ENCODE results near the gene SLC22A1.

Gene SLC22A1

DNA sequence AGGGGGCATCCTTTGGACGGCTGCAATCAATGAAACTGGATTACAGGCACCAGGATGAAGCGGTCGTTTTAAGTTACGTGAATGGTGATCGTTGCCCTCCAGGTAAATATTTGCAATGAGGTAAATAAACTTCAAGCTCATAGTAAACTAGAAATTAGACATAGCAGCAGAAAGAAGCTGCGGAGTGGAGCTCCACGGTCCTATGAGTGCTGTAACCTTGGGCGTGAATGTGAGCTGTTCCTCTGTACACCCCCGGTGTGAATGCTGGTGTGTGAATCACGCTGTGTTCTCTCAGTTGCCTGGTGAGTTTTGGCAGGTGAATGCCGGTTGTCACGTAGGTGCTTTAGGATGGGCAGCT is 42.0 kb upstream of the SLC22A1 start:
- TF ChIP-seq, protein P1, sequence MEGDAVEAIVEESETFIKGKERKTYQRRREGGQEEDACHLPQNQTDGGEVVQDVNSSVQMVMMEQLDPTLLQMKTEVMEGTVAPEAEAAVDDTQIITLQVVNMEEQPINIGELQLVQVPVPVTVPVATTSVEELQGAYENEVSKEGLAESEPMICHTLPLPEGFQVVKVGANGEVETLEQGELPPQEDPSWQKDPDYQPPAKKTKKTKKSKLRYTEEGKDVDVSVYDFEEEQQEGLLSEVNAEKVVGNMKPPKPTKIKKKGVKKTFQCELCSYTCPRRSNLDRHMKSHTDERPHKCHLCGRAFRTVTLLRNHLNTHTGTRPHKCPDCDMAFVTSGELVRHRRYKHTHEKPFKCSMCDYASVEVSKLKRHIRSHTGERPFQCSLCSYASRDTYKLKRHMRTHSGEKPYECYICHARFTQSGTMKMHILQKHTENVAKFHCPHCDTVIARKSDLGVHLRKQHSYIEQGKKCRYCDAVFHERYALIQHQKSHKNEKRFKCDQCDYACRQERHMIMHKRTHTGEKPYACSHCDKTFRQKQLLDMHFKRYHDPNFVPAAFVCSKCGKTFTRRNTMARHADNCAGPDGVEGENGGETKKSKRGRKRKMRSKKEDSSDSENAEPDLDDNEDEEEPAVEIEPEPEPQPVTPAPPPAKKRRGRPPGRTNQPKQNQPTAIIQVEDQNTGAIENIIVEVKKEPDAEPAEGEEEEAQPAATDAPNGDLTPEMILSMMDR (conservative IDR thresholded peaks at IDR 0.05; ENCODE audit: low read depth): no peak
- H3K27ac ChIP-seq: no peak overlapping the region
- ChIA-PET CTCF (no interaction called here), POLR2A (ENCODE audit: low non-redundant PET) (no interaction called here)
- no peak for DNase-seq (ENCODE audit: low spot score)

DNA sequence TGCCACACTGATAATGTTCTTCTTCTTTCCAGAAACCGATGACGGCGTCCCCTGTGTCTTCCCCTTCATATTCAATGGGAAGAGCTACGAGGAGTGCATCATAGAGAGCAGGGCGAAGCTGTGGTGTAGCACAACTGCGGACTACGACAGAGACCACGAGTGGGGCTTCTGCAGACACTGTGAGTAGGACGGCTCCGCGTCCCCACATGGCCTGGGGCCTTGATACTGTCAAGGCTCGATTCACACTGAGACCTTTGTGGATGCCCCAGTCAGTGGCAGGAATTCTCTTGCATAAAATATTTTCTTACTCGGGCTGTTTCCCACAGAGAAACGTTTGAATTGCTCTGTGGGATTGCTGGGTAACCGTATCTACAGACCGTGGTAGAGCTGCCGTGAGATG is 41.5 kb upstream of the SLC22A1 start:
- ChIA-PET CTCF (no interaction called here), POLR2A (ENCODE audit: low non-redundant PET) (no interaction called here)
- H3K27ac ChIP-seq: 0 out of 2 replicates have a peak overlapping the region, but pooled peaks have one; percentile 0
- TF ChIP-seq, protein P1 (conservative IDR thresholded peaks at IDR 0.05; ENCODE audit: low read depth): no peak
- no peak for DNase-seq (ENCODE audit: low spot score)

DNA sequence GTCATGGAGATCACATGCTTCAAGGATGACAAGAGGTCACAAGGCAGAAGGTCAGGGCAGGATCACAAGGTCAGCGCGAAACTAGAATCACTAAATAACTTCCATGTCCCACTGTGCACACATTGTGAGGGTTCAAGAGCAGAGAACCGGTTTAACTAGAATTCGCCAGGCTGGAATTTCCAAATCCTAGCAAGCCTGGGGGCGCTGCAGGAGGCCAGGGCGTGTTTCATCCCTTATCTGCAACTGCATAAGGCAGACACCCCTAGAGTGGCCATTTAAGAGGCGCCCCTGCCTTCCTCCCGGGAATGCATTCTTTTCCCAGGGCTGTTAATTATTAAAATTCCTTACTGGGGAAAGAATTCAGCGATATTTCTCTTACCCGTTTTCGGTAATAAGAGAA is 40.2 kb upstream of the SLC22A1 start:
- ChIA-PET POLR2A (ENCODE audit: low non-redundant PET) (no interaction called here), CTCF (interaction anchor here (0.6 kb wide), 1 partner anchor 169 kb away, joined by 5 read pairs; no protein-coding TSS in a partner anchor)
- H3K27ac ChIP-seq: no peak overlapping the region
- TF ChIP-seq, protein P1 (conservative IDR thresholded peaks at IDR 0.05; ENCODE audit: low read depth): no peak
- DNase-seq (ENCODE audit: low spot score): no peak

DNA sequence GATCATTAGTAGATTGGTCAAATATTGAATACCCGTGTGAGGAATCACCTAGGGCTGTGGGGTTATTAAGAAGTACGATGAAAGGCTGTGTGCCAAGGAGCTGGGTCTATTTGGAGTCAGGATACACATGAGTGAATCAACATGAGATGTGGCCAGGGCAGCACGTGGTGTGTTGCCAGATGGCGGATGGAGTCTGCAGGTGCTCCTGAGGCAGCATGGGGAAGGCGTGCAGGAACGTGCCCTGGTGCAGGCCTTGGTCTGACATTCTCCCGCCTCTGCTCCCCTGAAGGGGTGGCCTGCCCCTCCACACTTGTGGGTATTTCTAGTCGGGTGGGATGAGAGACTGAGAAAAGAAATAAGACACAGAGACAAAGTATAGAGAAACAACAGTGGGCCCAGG is 39.0 kb upstream of the SLC22A1 start:
- TF ChIP-seq, protein P1 (conservative IDR thresholded peaks at IDR 0.05; ENCODE audit: low read depth): no peak
- peak overlapping the region; percentile 40 for H3K27ac ChIP-seq
- ChIA-PET CTCF (no interaction called here), POLR2A (ENCODE audit: low non-redundant PET) (no interaction called here)
- DNase-seq (ENCODE audit: low spot score): peak; percentile 8

DNA sequence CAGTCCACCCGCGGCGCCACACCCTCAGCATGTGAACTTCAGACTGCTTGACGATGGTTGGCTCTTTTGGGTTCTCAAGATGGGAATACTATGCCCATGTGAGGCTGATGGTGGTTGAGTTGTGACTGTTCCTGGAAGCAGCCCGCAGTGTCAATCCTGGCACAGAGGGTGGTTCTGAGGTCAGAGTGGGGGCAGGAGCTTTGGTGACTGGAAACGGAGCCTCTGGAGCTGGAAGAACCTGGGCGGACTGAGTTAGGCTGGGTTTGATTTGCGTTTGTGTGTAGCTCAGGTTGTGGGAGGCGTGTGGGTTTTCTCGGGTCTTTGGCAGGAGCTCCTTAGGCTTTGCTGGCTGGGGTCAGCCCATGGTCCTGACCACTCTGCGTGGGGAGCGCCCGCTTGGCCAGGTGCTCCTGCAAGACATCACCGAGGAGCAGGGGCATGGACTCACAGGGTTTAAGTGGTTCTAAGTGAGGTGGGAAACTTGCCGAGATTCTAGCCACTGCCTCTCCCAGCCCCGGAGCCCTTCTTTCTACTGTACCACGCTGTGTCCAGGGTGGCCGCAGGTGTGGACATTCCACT is 37.3 kb upstream of the SLC22A1 start:
- no peak for DNase-seq (ENCODE audit: low spot score)
- H3K27ac ChIP-seq: no peak overlapping the region
- POLR2A ChIA-PET (ENCODE audit: low non-redundant PET): no interaction called here
- CTCF ChIA-PET: no interaction called here
- TF ChIP-seq, protein P1 (conservative IDR thresholded peaks at IDR 0.05; ENCODE audit: low read depth): no peak

DNA sequence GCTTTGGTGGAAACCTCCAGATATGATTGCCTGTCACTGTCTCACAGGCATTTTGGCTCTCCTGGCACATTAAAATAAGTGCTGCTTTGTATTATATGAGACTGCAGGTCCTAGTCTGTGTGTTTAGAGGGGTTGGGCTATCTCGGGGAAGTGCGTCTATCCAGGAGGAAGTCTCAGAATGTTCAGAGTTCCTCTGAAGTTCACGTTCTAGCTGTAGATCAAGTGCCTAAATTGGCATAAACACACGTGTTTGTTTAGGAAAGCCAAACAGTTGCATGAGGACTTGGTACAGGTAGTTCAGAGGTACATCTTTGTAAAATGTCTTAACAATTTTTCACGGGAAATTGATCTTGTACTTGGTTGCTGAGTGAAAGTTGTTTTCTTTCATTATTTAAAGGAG is 36.4 kb upstream of the SLC22A1 start:
- H3K27ac ChIP-seq: no peak overlapping the region
- DNase-seq (ENCODE audit: low spot score): no peak
- ChIA-PET POLR2A (ENCODE audit: low non-redundant PET) (no interaction called here), CTCF (no interaction called here)
- TF ChIP-seq, protein P1 (conservative IDR thresholded peaks at IDR 0.05; ENCODE audit: low read depth): no peak

Data from RWPE1 (cell line).